GM13976 (cell line): Measurements from ENCODE around the gene RIMBP3C.
"Not testable (repeated sequence)": the region's sequence is repeated elsewhere in the genome, so short reads cannot be mapped to it uniquely, and the experiment has no call there.

Experiments
- DNase-seq: peaks from one replicate; pipeline ENCODE4 v3.0.0; 2012; ENCODE audit warnings: low spot score
- in situ Hi-C: fragments of 300-500 bp; cut with MboI; formaldehyde crosslinking; loops from one replicate; pipeline ENCODE4 v1.12.0; 2022; ENCODE audit warnings: low sequenced_read_pairs, mixed read lengths, inconsistent platforms; ENCODE audit not compliant: unreplicated experiment
- TF ChIP-seq, protein P1 (sequence below): IDR thresholded peaks from 2 replicates; pipeline ENCODE4 v1.5.1; 2012; ENCODE audit warnings: borderline replicate concordance, mild to moderate bottlenecking; ENCODE audit not compliant: insufficient read depth; ENCODE audit errors: extremely low read depth, missing control alignments, control extremely low read depth

Gene RIMBP3C

DNA sequence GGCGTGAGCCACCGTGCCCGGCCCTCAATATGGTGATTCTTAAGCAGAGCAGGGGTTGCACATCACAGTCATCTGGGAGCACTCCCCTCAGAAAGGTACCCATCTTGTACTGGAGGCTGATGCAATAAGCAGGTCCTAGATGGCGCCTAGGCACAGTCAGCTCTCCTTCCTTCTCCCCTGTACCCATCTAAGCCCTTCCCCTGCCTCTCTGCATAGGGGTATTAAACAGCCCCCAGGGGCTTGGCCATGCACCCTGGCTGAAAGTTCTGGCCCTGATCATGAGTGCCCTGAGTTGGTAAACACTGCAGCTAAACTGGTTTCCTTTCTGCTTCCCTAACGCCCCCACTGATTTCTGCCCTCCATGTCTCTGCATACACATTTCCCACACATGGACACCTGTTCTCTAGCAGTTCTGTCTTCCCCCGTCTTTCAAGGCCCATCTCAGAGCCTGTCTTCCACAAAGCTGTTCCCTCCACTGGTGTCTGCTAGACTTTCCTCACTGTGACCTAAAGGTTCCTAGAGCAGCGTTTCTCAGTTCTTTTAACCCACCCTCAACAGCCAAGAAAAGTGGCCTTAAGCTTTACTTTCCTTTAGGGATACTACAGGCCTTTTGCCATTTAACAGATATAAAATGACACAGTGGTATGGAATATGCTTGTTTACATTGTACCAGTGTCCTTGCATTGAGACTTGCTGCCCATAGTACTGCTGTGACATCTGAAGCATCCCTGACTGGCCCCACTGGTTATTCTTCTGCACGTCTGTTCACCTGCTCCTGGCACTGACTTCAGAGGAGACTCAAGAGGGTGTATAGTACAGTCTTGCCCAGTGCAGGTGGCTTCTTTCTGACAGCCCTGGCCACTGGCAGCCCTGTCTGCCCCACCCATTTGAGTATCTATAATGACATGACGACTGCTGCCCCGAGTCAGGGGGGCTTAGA lies 31.8 kb upstream of the RIMBP3C start:
- no peak for DNase-seq
- TF ChIP-seq, protein P1, sequence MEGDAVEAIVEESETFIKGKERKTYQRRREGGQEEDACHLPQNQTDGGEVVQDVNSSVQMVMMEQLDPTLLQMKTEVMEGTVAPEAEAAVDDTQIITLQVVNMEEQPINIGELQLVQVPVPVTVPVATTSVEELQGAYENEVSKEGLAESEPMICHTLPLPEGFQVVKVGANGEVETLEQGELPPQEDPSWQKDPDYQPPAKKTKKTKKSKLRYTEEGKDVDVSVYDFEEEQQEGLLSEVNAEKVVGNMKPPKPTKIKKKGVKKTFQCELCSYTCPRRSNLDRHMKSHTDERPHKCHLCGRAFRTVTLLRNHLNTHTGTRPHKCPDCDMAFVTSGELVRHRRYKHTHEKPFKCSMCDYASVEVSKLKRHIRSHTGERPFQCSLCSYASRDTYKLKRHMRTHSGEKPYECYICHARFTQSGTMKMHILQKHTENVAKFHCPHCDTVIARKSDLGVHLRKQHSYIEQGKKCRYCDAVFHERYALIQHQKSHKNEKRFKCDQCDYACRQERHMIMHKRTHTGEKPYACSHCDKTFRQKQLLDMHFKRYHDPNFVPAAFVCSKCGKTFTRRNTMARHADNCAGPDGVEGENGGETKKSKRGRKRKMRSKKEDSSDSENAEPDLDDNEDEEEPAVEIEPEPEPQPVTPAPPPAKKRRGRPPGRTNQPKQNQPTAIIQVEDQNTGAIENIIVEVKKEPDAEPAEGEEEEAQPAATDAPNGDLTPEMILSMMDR, result no peak
- in situ Hi-C loops, result loop anchor here (5.0 kb wide), 1 partner anchor 44 kb away; no protein-coding TSS in a partner anchor

DNA sequence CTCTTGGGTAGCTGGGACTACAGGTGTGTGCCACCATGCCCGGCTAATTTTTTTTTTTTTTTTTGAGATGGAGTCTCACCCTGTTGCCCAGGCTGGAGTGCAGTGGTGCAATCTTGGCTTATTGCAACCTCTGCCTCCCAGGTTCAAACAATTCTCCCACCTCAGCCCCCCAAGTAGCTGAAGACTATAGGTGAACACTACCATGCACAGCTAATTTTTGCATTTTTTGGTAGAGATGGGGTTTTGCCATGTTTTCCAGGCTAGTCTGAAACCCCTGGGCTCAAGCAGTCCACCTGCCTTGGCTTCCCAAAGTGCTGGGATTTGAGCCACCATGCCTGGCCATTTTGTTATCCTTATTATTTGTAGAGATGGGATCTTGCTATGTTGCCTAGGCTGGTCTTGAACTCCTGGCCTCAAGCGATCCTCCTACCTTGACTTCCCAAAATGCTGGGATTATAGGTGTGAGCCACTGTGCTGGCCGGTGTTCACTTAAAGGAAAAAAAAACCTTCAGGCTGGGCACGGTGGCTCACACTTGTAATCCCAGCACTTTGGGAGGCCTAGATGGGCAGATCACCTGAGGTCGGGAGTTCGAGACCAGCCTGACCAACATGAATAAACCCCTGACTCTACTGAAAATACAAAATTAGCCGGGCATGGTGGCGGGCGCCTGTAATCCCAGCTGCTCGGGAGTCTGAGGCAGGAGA lies 29.9 kb upstream of the RIMBP3C start:
- DNase-seq, result not testable (repeated sequence)
- in situ Hi-C loops, result loop anchor here (5.0 kb wide), 1 partner anchor 46 kb away; no protein-coding TSS in a partner anchor

DNA sequence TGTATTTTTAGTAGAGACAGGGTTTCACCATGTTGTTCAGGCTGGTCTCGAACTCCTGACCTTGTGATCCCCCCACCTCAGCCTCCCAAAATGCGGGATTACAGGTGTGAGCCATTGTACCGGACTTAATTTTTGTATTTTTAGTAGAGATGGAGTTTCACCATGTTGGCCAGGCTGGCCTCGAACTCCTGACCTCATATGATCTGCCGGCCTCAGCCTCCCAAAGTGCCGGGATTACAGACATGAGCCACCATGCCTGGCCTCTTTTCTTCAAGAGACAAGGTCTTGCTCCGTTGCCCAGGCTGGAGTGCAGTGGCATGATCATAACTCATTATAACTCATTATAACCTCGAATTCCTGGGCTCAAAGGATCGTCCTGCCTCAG lies 29.4 kb upstream of the RIMBP3C start:
- not testable (repeated sequence) for DNase-seq

DNA sequence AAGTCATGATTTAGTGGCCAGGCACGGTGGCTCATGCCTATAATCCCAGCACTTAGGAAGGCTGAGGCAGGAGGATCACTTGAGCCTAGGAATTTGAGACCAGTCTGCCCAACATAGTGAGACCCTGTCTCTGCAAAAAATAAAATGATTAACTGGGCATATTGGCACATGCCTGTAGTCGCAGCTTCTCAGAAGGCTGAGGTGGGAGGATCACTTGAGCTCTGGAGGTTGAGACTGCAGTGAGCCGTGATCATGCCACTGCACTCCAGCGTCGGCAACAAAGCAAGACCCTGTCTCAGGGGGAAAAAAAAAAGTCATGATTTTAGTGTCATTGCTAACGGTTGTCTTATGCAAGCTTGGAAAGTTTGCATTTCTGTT lies 28.2 kb upstream of the RIMBP3C start:
- DNase-seq, result no peak
- in situ Hi-C loops, result no loop called here
- TF ChIP-seq, protein P1, result no peak

More for the DNA sequence above, 29.4 kb upstream of the RIMBP3C start:
- in situ Hi-C loops, result loop anchor here (5.0 kb wide), 1 partner anchor 47 kb away; no protein-coding TSS in a partner anchor

DNA sequence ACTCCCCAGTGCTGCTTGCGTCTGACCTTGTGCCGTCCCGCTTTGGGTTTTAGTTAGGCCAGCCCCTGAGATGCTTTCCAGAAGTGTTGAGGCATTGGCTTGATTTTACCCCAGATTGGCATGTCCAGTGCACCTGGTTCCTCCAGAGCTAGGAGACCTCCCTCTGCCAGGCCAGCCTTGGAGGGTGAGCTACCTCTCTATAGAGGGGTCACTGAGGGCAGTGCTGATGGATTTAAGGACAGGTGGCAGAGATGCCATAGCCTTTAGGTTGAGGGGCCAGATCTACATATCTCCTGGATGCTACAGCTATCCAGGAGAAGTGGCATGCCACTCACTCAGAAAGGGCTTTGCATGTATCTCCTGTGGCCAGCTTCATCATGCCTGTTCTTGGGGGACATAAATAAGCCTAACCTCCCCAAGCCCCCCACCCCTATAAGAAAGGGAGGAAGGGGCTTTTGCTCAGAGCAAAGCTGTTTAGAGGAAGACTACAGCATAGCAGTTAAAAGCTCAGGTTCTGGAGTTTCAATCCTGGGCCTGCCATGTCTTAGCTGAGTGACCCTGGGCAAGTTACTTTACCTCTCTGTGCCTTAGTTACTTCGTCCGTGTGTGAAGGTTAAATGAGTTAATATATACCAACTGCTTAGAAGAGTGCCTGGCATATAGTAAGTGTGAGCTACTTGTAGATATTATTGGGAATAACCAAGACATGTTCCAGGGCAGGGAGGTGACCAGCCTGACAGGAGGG lies 22.7 kb upstream of the RIMBP3C start:
- DNase-seq, result no peak
- in situ Hi-C loops, result no loop called here
- TF ChIP-seq, protein P1, result no peak

DNA sequence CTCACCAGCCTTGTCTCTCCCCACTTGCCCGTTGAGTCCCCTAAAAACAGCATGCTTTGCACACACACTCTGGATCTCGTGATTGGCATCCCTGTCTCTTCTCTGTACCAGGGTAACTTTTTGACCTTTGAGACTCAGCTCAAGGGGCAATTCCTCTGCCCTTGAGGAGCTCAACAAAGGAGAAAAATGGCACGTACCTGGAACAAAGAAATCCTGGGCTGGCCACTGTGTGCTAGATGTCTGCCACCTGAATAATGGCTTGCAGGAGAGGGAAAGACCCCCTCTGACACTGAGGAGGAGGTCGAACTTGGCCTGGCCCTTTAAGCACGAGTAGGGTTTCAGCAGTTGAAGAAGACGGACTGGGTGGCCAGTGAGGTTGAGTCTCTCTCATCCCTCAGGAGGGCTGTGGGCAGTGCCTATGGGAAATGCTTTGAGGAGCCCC lies 22.1 kb upstream of the RIMBP3C start:
- in situ Hi-C loops, result no loop called here
- DNase-seq, result no peak
- TF ChIP-seq, protein P1, result no peak

DNA sequence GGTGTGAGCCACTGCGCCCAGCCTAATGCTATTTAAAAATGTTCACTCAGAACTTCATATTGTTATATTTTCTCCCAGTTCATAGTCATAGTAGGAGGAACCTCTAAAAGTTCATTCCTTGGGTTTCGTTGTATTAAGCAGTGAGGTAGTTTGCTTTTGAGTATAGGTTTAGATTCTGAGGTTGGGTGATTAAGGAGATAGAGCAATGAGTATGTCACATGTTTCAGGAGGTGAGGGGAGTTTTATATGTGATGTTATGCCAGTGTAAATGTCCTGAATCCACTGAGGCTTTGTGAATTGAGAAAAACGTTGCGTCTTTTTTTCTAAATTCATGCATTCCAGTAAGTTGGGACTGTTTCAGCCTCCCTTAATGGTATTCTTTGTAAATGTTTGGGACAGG lies 20.4 kb upstream of the RIMBP3C start:
- no peak for DNase-seq
- in situ Hi-C loops, result no loop called here
- TF ChIP-seq, protein P1, result no peak
